Mammary epithelial cell (primary cell): ENCODE measurements around the gene CPNE4.

Experiments used
- CTCF ChIP-seq, 2 donors: IDR thresholded peaks in 1 of 2; conservative IDR thresholded peaks in 1 of 2; 2 replicates each; pipeline ENCODE4 v1.5.1; 2011 to 2012; ENCODE audit warnings: inconsistent platforms in 2 of 2, low read length in 2 of 2, mild to moderate bottlenecking in 2 of 2, control low read depth in 1 of 2, low read depth in 1 of 2; ENCODE audit not compliant: insufficient read depth in 1 of 2; ENCODE audit errors: extremely low read depth in 1 of 2
- EZH2 ChIP-seq: IDR thresholded peaks from 2 replicates; pipeline ENCODE4 v1.6.1; 2012; ENCODE audit warnings: low read length, inconsistent platforms, borderline replicate concordance

- TF ChIP-seq CTCF (conservative IDR thresholded peaks at IDR 0.05 in 1 of 2, IDR thresholded peaks at IDR 0.05 in 1 of 2; ENCODE audit: extremely low read depth in 1 of 2, insufficient read depth in 1 of 2, low read depth in 1 of 2, low read length in 2 of 2) (no peak), EZH2 (no peak)
Measured at GRCh38 chr3:131630807-131631206, 404.0 kb downstream of the CPNE4 start.
